HG02870 (cell line): ENCODE data around the gene INSL3.

Source experiments
- ATAC-seq: cut with Tn5 transposase; IDR thresholded peaks from one replicate; pipeline ENCODE4 v1.9.1; 2021; ENCODE audit warnings: mild to moderate bottlenecking, moderate library complexity; ENCODE audit not compliant: unreplicated experiment

Gene INSL3

DNA sequence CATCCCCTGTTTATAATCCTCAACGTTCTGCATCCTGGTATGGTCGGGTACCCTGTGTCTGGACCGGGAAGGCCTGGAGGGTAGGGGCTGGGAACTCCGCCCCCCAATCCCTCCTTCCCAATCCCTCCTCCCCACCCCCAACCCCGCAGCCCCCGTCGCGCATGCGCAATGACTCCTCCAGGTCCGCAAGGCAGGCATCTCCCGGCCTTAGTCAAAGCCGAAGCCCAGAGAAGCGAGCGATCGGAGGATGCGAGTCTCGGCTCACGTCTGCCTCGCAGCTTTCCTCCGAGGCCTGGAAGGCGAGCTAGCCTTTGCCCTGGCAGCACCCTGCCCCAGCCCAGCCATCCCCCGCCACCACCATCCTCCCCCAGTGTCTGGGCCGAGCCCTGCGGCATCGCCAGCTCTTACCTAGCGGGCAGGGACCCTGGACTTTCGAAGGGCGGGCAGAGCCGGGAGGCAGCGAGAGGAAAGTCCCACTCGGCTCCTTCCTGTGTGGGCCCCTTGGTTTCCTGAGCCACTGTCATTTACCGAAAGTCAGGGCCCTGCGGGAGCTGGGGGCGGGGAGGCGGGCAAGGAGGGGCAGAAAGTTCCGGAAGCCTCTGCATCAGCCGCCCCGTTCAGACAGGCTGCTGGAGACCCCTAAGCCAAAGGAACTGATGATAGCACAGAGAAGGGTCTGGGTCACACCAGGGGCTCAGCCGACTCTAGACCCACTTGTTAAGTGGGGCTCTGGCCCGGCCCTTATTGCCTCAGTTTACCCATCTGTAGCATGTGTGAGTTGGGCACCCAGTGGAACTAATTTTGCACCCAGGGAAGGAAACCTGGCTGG, 26.4 kb upstream of the INSL3 start, which contains the start of gene JAK3:
Gene JAK3, minus strand, starts transcription at position 445 of the 829 bp plus-strand sequence. CDS start 3,565 bp downstream, outside the sequence.
- ATAC-seq = no peak

- no peak for ATAC-seq
These were observed 24.8 kb upstream of the INSL3 start for GRCh38 chr19:17846146-17846545.

- no peak for ATAC-seq
These were observed 22.7 kb upstream of the INSL3 start for GRCh38 chr19:17843908-17844490.

- no peak for ATAC-seq
These were observed 22.0 kb upstream of the INSL3 start for GRCh38 chr19:17843292-17843827.

DNA sequence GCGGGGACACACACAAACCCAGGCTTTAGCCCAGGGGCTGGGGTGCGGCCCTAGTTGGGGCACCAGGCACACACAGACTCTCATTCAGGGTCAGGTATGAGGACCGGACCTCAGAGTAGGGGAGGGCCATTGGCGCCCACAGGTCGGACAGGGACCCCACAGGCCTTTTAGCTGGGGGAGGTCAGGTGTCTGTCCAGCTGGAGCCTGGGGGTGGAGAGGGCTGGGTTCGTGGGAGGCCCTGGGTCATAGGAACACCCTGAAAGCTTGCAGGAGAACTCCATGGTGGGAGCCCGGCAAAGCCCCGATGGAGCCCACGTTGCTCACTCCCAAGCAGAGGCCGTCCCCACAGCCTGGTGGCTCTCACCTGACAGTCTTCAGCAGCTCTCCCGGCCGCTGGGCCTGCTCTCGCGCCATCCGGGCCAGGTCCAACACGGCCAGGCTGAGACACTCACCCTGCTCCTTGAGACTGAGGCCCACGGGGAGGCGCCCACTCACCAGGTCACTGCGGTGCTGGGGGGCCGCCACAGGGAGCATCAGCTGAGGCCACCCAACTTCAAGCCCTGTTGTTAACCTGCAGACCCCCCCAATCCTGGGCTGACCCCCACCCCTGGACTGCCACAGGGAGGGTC, 21.5 kb upstream of the INSL3 start:
- no peak for ATAC-seq

DNA sequence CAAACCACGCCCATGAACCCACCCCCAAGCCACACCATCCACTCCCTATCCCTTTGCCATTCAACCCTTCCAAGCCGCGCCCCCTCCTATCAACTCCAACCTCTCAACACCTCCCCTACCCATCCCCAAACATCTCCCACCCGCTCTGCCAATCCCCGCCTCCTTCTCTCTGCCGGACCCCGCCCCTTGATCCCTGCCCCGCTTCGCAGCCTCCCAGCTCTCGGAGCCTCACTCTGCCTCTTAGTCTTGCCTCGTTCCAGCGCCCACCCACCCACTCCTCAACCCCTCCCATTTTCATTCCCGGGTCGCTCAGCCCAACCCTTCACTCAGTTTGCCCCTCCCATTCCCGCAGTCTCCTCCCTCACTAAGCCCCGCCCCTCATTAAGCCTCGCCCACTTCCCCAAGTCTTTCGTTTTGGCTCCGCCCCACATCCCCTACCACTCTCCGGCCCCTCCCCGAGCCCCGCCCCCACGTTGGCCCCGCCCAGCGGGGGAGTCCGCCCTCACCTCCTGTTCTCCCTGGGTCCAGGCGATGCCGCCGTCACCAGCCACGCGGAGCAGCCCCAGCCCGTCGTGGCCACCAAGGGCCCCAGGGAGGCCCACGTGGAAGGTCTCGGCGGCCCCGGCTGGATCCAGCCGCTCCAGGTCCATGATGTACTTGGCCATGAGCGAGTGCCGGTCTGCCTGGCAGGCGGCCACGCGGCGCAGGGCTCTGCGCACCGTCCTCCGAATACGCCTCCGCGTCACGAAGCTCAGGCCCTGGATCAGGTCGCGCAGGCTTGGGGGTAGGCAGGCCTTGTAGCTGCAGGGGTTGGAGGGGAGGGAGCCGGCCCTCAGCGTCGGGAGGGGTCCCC, 20.7 kb upstream of the INSL3 start:
- no peak for ATAC-seq

DNA sequence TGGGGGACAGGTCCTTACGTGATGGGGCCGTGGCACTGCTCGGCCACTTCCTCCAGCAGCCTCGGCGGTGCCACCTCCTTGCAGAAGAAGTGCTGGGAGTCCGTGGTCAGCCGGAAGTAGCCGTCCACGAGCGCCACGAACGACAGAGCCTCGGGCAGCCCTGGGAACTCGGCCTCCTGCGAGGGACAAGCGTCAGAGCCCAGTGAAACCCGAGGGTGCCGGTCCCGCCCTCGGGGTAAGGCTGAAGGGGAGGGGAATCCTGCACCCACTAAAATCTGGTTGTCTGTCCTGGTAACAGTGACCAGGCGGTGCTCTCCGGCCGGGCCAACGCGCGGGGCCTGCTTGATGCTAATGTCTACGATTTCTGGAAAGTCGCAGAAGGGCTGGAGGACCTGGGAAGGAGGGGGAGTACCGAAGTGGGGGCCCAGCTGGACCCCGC, 20.1 kb upstream of the INSL3 start:
- no peak for ATAC-seq

- ATAC-seq = no peak
These were observed 18.7 kb upstream of the INSL3 start for GRCh38 chr19:17840019-17840418.

GRCh38 chr19:17837972-17838371, 16.7 kb upstream of the INSL3 start:
- no peak for ATAC-seq

DNA sequence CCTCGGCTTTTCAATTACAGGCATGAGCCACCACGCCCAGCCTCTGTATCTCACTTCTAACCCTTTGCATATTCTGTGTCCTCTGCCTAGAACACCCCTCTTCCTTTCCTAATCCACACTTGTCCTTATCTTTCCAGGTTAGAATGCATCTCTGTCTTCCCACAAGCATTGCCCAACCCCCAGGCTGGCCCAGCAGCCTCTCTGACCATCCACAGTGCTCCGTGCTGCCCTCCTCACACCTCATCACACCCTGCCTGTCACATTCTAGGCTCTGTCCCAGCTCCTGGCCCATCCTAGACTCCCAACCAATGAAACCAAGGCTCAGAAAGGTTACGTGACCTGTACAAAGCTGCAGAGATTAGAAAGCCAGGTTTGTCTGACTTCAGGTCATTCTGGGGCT, 15.2 kb upstream of the INSL3 start:
- no peak for ATAC-seq

DNA sequence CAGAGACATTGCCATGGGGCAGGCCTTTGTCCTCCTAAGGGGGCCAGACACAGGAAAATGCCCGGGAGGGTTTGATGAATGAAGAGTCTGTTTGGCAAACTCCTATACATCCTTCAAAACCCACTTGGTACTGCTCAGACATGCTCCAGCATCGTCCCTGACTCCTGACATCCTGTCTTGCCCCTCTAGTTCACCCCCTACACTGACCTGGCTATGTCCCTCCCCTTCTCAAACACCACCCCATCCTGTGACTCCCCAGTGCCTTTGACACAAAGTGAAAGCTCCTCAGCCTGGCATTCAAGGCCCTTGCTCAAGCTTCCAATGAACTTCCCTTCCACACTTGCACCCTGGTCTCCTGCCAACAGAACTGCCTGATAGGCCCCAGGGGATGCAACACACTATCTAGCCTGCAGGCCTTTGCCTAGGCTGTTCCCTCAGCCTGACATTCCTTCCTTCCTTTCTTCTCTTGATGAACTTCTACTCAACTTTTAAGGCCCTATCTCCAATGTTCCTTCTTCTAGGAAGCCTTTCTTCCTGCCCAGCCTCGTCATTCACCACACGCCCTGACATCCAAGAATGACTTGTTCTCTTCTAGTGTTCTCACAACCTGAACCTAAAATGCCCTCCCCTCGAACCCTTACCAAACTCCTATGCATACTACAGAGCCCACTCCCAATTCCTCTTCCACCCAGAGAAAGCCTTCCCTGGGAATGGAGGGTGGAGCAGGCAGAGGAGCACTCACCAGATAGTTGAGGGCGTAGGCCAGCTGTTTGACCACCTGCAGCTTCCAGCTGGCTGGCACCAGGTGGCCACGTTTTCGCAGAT, 14.1 kb upstream of the INSL3 start:
- ATAC-seq = no peak

DNA sequence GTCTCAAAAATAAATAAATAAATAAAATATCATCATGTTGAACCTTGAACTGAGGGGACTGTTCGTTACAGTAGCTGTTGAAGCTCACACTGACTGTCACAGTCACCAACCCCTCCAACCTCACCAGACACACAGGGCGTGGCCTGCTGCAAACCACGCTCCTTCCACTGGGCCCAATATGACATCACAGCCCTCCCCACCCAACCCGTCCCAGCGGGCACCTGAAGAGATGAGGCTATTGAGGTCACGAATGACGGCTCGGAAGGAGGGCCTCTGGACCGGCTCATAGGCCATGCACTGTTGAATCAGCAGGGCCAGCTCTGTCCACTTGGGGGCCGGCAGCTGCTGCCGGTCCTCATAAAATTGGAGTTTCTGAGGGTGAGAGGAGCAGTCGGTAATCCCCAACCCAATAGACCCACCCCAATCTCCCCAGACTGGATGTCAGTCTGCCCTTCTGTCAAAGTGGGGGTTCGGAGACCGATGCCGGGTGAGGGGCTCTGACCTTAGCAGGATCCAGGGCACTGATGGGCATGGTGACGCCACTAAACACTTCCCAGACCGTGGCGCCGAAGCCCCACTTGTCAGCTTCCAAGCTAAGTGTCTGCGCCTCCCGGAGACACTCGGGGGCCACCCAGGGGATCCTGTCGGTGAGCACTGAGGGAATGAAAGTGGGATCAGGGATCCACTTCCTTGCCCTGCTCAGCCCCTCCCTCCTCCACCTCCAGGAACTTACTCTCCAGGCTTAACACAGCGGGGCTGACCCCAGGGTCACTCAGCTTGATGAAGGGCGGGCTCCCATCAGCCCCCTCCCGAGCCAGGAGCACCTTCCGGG, 13.2 kb upstream of the INSL3 start:
- no peak for ATAC-seq

DNA sequence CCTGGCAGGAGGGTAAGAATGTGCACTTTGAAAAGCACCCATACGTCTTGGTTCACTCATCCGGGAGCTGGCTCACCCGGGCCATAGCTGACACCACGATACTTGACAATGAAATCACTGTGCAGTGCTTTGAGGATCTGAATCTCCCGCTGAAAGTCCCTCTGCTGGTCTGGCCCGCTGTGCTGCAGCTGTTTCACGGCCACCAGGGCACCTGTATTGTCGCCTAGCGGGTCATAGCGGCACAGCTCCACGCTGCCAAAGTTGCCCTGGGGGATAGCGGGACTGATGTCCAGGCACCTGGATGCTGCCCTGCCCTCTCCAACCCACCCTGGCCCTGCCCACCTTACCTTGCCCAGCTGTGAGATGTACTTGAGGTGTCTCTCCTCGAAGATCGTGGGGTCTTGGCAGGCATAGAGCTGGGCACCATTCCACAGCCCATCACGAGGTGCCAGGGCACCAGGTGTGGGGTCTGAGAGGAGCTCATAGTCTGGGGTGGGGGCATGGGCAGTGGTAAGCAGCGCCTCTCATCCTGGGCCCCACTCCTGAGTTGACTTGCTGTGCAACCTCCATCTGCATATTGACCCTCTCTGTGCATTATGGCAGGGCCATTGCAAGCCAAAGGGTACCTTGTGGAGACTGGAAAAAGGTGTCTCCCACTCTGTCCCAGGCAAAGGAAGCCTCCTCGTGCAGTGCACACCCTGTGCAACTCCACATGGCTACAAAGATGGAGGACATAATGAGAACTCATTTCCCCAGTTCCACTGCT, 11.3 kb upstream of the INSL3 start:
- ATAC-seq = no peak

DNA sequence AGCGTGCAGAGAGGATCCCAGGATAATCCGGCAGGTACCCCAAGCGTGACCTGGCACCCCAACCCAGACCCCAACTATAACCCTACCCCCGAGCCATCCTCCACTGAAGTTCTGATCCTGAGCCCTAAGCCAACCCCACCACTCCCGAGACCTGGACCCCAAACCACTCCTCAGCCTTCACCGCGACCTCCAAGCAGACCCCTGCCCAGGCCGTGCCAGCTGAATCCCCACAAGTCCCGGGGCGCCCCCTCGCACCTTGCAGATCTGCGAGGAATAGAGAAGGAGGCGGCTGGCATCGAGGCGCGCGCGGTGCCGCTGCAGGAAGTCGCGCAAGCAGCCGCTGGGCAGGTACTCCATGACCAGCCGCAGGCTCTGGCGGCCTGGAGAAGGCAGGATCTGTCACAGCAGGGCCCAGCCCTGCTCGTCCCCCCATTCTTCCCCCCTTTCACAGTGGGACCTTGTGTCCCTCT, 10.1 kb upstream of the INSL3 start:
- ATAC-seq = no peak

GRCh38 chr19:17830567-17831418, 9.5 kb upstream of the INSL3 start:
- ATAC-seq = no peak

GRCh38 chr19:17829855-17830566, 8.7 kb upstream of the INSL3 start:
- ATAC-seq = no peak
